ENCODE results near the gene RRP9.

- TF ChIP-seq CTCF (conservative IDR thresholded peaks at IDR 0.05 in 1 of 2, IDR thresholded peaks at IDR 0.05 in 1 of 2; ENCODE audit: low read depth in 1 of 2, low read length in 2 of 2): no peak
- no peak for TF ChIP-seq EZH2 (IDR thresholded peaks at IDR 0.05; ENCODE audit: low read length, missing control alignments)
Observed at GRCh38 chr3:51955175-51955892, 13.6 kb upstream of the RRP9 start, which contains the start of gene GPR62.

All from fibroblast of lung (primary cell).